Esophagus squamous epithelium (tissue), 5 donors: Measurements from ENCODE around the gene EGFL7. TPM values are rescaled to one million over a fixed set of nuclear protein-coding genes. Genes with fewer than 3 reads are reported as not detected.

Source experiments
- DNase-seq: peaks from one replicate; lab custom pipeline; 2025; lab: John Stamatoyannopoulos, UW
- H3K27ac ChIP-seq, 4 donors: fragments of 200-600 bp; sonication (generic); one replicate each; pipeline ENCODE4 v1.5.1; 2016 to 2019; ENCODE audit warnings: mild to moderate bottlenecking in 1 of 4
- H3K27me3 ChIP-seq, 4 donors: fragments of 200-600 bp; sonication (generic); 1 replicate in 3 of 4; 2 replicates in 1 of 4; pipeline versions ENCODE4 v1.5.1 to v1.6.0; 2017 to 2021; ENCODE audit warnings: antibody characterized with exemption in 1 of 4
- H3K36me3 ChIP-seq, 3 donors: fragments of 200-600 bp; sonication (generic); one replicate each; pipeline ENCODE4 v1.5.1; 2016 to 2019
- H3K4me1 ChIP-seq, 3 donors: fragments of 200-600 bp; sonication (generic); one replicate each; pipeline ENCODE4 v1.5.1; 2017 to 2019
- H3K4me3 ChIP-seq, 4 donors: fragments of 200-600 bp; sonication (generic); 1 replicate in 3 of 4; 2 replicates in 1 of 4; pipeline ENCODE4 v1.5.1; 2016 to 2019; ENCODE audit warnings: mild to moderate bottlenecking in 2 of 4, moderate library complexity in 1 of 4
- H3K9me3 ChIP-seq, 3 donors: fragments of 200-600 bp; sonication (generic); one replicate each; pipeline ENCODE4 v1.5.1; 2016 to 2019
- POLR2A ChIP-seq, 4 donors: fragments of 450-650 bp; IDR thresholded peaks; one replicate each; pipeline ENCODE4 v1.6.1; 2017; ENCODE audit warnings: antibody characterized with exemption in 4 of 4, mild to moderate bottlenecking in 4 of 4, moderate library complexity in 3 of 4
- WGBS, 2 donors: methylation state at CpG; one replicate each; pipeline ENCODE4 v1.1.5; 2018; 5-methylcytosine and 5-hydroxymethylcytosine counted together
- intact Hi-C: fragments of 100-400 bp; cut with DNase I; formaldehyde crosslinking; loops from one replicate; pipeline ENCODE4 v1.15.0; 2022
- total RNA-seq, 4 donors: library from RNA; depleted of rRNA; stranded (reverse); fragments of >200 nt; gene quantifications; one replicate each; pipeline ENCODE4 v1.1.0, GENCODE V29; 2016
- TF ChIP-seq, protein P1 (sequence below), 6 experiments: fragments of 450-650 bp in 4 of 6; fragments of 200-600 bp in 2 of 6; sonication (generic) in 2 of 6; IDR thresholded peaks; one replicate each; pipeline ENCODE4 v1.5.1; 2016 to 2019; ENCODE audit warnings: antibody characterized with exemption in 6 of 6, mild to moderate bottlenecking in 4 of 6, moderate library complexity in 4 of 6
- donor health status: DM: yes; HTN: yes; CAD: no.

Gene EGFL7
- total RNA-seq, 4 donors from 2014 or later = 5.2 to 41.2 (median 21.2) TPM

DNA sequence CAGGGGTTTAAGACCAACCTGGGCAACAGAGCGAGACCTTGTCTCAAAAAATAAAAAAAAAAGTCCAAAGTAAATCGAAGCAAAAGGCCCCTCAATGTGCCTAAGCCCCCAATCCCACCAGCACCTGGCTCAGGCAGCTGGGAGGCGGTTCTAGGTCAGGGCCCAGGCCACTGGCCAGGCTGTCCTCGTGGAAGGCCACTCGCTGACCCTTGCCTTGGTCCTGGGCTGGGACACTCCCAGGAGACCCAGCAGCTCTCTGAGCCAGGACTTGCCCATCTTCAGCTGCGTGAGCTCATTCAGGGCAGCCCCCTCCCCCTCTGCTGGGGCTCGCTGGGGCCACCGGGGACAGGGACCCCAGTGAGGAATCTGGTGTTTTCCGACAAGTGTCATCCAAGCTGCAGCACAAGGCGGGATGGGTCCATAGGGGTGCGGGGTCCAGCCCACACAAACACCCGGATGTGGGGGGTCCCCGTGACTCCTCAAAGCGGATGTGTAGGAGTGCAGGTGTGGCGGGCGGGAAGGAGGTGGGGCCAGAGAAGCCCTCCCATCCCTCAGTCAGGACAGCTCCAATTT is 20.5 kb downstream of the EGFL7 start:
- TF ChIP-seq POLR2A (IDR thresholded peaks at IDR 0.05) = no peak
- TF ChIP-seq, protein P1, sequence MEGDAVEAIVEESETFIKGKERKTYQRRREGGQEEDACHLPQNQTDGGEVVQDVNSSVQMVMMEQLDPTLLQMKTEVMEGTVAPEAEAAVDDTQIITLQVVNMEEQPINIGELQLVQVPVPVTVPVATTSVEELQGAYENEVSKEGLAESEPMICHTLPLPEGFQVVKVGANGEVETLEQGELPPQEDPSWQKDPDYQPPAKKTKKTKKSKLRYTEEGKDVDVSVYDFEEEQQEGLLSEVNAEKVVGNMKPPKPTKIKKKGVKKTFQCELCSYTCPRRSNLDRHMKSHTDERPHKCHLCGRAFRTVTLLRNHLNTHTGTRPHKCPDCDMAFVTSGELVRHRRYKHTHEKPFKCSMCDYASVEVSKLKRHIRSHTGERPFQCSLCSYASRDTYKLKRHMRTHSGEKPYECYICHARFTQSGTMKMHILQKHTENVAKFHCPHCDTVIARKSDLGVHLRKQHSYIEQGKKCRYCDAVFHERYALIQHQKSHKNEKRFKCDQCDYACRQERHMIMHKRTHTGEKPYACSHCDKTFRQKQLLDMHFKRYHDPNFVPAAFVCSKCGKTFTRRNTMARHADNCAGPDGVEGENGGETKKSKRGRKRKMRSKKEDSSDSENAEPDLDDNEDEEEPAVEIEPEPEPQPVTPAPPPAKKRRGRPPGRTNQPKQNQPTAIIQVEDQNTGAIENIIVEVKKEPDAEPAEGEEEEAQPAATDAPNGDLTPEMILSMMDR (IDR thresholded peaks at IDR 0.05) = no peak
- Histone ChIP-seq H3K4me3 (no peak overlapping the region), H3K4me1 (peaks cover 30 to 66% (median 32%) of the 10 kb centered on the region in 3 donors), H3K36me3 (peaks cover 0 to 37% (median 0%) of the 10 kb centered on the region in 3 donors), H3K9me3 (no peaks in the 10 kb centered on the region), H3K27ac (no peak overlapping the region), H3K27me3 (no peaks in the 10 kb centered on the region)
- intact Hi-C loops = no loop called here
- 80 to 91% methylated on average over 7 to 12 of the region's 16 CpGs for WGBS, 2 donors
- no peak for DNase-seq

DNA sequence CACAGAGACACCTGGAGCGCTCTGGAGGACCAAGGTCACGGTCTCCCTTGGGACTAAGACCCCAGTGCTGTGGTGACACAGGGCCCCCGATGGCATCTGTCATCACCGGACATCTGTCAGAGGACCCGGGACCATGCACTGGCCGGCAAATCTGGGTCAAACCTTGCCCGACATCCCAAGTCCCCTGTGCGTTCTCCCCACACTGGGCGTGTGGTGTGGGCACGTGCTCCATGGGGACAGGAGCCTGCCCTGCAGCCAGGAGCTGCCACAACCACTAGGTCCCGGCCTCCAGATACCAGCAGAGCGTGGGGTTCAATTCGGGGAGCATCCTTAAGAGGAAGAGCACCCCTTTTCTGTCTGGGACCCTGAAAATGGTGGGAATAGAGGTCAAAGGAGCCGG is 21.0 kb downstream of the EGFL7 start:
- intact Hi-C loops = no loop called here
- 88 to 94% methylated on average over 2 to 4 of the region's 14 CpGs for WGBS, 2 donors
- Histone ChIP-seq H3K27me3 (no peaks in the 10 kb centered on the region), H3K36me3 (peaks cover 0 to 37% (median 0%) of the 10 kb centered on the region in 3 donors), H3K9me3 (no peaks in the 10 kb centered on the region), H3K4me1 (peaks cover 30 to 70% (median 33%) of the 10 kb centered on the region in 3 donors), H3K4me3 (no peak overlapping the region), H3K27ac (no peak overlapping the region)
- no peak for TF ChIP-seq POLR2A (IDR thresholded peaks at IDR 0.05)
- TF ChIP-seq, protein P1 (IDR thresholded peaks at IDR 0.05) = no peak
- no peak for DNase-seq

DNA sequence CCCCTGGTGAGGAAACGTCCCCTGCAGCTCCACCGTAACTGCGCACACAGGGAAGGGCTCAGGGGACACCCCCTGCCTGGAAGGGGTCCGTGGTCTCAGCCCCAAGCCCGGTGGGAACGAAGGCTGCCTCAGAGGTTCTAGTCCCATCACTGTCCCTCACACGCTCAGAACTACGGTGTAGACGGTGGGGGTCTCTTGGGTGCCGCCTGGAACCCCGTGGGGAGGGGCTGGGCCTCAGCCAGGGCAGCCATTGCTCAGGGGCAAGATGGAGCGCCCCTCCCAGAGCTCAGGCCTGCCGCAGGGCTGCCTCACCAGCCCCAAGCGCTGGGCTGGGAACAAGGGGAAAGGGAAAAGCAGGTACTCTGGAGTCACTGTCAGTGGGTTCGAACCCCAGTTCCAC is 21.6 kb downstream of the EGFL7 start:
- H3K4me1 ChIP-seq = peaks cover 27 to 70% (median 33%) of the 10 kb centered on the region in 3 donors

DNA sequence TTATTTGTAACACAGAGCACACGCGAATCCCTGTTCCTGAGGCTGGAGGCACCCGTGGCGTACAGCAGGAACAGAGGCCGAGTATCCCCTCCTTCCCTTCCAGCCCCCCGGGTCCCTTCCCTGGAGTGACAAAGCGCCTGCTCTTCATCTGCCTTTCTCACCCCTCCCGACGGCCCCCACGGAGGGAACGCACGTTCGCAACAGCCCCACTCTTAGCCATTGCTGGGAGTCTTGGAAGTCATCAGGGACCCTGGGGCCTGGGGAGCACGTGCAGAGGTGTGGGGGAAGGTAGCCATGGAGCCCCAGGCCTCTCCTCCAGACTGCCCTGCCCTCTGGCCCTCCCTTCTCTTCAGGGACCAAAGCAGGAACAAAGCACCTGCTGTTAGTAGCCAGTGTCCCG is 22.1 kb downstream of the EGFL7 start:
- no peak for DNase-seq
- H3K36me3 ChIP-seq = peaks cover 0 to 37% (median 0%) of the 10 kb centered on the region in 3 donors
- H3K9me3 ChIP-seq = no peaks in the 10 kb centered on the region
- no peak for TF ChIP-seq POLR2A (IDR thresholded peaks at IDR 0.05)
- TF ChIP-seq, protein P1 (IDR thresholded peaks at IDR 0.05) = no peak
- WGBS, 2 donors = 88% methylated on average over 11 of the region's 15 CpGs; no CpG with 5 or more reads in 1 of the 2 donors
- intact Hi-C loops = no loop called here
- H3K4me3 ChIP-seq = no peak overlapping the region
- H3K27me3 ChIP-seq = no peaks in the 10 kb centered on the region
- H3K27ac ChIP-seq = no peak overlapping the region
- H3K4me1 ChIP-seq = peaks cover 22 to 70% (median 33%) of the 10 kb centered on the region in 3 donors

More for the DNA sequence above, 21.6 kb downstream of the EGFL7 start:
- Histone ChIP-seq H3K27me3 (no peaks in the 10 kb centered on the region), H3K27ac (no peak overlapping the region), H3K4me3 (no peak overlapping the region), H3K9me3 (no peaks in the 10 kb centered on the region), H3K36me3 (peaks cover 0 to 37% (median 0%) of the 10 kb centered on the region in 3 donors)
- intact Hi-C loops = no loop called here
- DNase-seq = no peak
- no peak for TF ChIP-seq POLR2A (IDR thresholded peaks at IDR 0.05)
- TF ChIP-seq, protein P1 (IDR thresholded peaks at IDR 0.05) = no peak
- WGBS, 2 donors = 85% methylated on average over 7 of the region's 15 CpGs; no CpG with 5 or more reads in 1 of the 2 donors

DNA sequence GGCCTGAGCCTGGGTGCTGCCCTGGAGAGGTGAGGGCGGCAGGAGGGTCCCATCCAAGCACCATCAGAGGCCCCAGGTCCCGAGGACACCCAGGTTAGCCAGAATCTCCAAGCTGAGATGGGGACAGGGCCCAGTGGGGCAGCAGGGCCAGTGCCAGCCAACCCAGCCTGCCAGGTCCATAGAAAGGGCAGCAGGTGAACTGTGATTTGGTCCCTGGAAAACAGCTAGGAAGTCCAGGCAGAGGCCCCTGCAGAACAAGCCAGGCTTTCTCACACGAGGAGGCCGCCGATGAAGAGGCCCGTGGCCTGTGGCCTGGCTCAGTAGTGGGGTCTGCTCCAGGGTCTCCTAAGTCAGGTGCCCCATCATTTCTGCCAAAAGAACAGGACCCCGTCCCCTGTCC is 22.5 kb downstream of the EGFL7 start:
- intact Hi-C loops = no loop called here
- no peaks in the 10 kb centered on the region for H3K9me3 ChIP-seq
- peaks cover 0 to 37% (median 0%) of the 10 kb centered on the region in 3 donors for H3K36me3 ChIP-seq
- H3K4me3 ChIP-seq = peak overlapping the region in 3 of 4 donors; percentile 63 to 96 (median 91)
- H3K27ac ChIP-seq = no peak overlapping the region
- H3K4me1 ChIP-seq = peaks cover 21 to 70% (median 33%) of the 10 kb centered on the region in 3 donors
- TF ChIP-seq, protein P1 (IDR thresholded peaks at IDR 0.05) = no peak
- no peak for TF ChIP-seq POLR2A (IDR thresholded peaks at IDR 0.05)
- 96 to 100% methylated on average over 3 to 4 of the region's 7 CpGs for WGBS, 2 donors
- H3K27me3 ChIP-seq = no peaks in the 10 kb centered on the region
- DNase-seq = no peak
